Suprapubic skin (tissue), 4 donors: ENCODE data around the gene HEXD. TPM values are rescaled to one million over a fixed set of nuclear protein-coding genes. Genes with fewer than 3 reads are reported as not detected.

ENCODE experiments used
- DNase-seq, 2 donors: peaks; one replicate each; pipeline ENCODE4 v3.0.0-alpha.2; 2019; ENCODE audit warnings: low spot score in 2 of 2
- H3K27ac ChIP-seq: fragments of 200-600 bp; sonication (generic); one replicate; pipeline ENCODE4 v1.5.1; 2019
- H3K27me3 ChIP-seq: fragments of 200-600 bp; sonication (generic); one replicate; pipeline ENCODE4 v1.5.1; 2019
- H3K36me3 ChIP-seq: fragments of 200-600 bp; sonication (generic); one replicate; pipeline ENCODE4 v1.5.1; 2019
- H3K4me1 ChIP-seq: fragments of 200-600 bp; sonication (generic); one replicate; pipeline ENCODE4 v1.5.1; 2019
- H3K4me3 ChIP-seq: fragments of 200-600 bp; sonication (generic); one replicate; pipeline ENCODE4 v1.5.1; 2019; ENCODE audit warnings: mild to moderate bottlenecking
- H3K9me3 ChIP-seq: fragments of 200-600 bp; sonication (generic); one replicate; pipeline ENCODE4 v1.5.1; 2019
- CTCF ChIP-seq, 2 donors: fragments of 200-600 bp in 1 of 2; fragments of 450-650 bp in 1 of 2; sonication (generic) in 1 of 2; IDR thresholded peaks; one replicate each; pipeline ENCODE4 v1.5.1; 2016 to 2019; ENCODE audit warnings: antibody characterized with exemption in 2 of 2, mild to moderate bottlenecking in 1 of 2, moderate library complexity in 1 of 2
- EP300 ChIP-seq: sonication (generic); formaldehyde crosslinking; IDR thresholded peaks from one replicate; pipeline ENCODE4 v1.6.1; 2017; ENCODE audit warnings: antibody characterized with exemption
- POLR2A ChIP-seq, 2 donors: fragments of 450-650 bp; IDR thresholded peaks; one replicate each; pipeline ENCODE4 v1.6.1; 2017; ENCODE audit warnings: antibody characterized with exemption in 2 of 2, mild to moderate bottlenecking in 2 of 2, moderate library complexity in 2 of 2
- POLR2AphosphoS5 ChIP-seq, 3 donors: sonication (generic); formaldehyde crosslinking; IDR thresholded peaks; one replicate each; pipeline ENCODE4 v1.6.1; 2017; ENCODE audit warnings: antibody characterized with exemption in 3 of 3
- WGBS: methylation state at CpG from one replicate; pipeline ENCODE4 v1.1.5; 2018; 5-methylcytosine and 5-hydroxymethylcytosine counted together
- total RNA-seq, 4 donors: library from RNA; depleted of rRNA; stranded (reverse); fragments of >200 nt; gene quantifications; one replicate each; pipeline ENCODE4 v1.1.0, GENCODE V29; 2016

HEXD gene
- total RNA-seq, 4 donors from 2014 or later = 28.1 to 84.6 (median 33.4) TPM

DNA sequence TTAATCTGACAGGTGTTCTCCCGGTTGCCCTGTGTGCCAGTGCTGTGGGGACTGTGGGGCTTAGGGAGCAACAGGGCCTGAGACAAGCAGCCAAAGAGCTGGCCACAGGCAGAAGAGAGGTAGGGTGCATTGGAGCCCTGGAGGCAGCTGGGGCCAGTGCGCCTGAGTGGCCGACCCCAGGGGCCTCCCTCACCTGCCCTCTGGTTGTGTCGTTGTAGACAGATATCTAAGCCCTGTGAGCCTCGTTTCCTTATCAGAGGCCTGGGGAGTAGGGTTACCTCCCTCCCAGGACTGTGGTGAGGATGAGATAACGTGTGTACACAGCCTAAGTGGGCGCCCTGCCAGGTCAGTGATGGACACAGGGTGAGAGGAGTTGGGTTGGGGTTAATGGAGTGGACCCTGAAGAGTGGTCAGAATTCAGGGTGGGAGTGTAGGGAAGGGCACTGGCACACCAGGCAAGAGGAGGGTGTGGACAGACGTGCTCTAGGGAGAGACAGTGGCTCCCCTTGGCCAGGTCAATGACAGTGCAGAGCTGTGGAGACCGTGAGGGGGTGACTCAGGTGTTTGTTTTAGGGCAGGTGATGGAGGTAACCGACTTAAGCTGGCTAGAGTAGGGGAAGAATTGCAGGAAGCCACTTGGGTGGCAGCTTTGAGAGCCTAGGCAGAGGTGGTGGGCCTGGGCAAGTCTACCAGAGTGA is 43.8 kb downstream of the HEXD start:
- Histone ChIP-seq H3K4me3 (no peak overlapping the region), H3K9me3 (no peaks in the 10 kb centered on the region), H3K4me1 (peaks cover 28% of the 10 kb centered on the region), H3K36me3 (peaks cover 66% of the 10 kb centered on the region), H3K27ac (no peak overlapping the region), H3K27me3 (no peaks in the 10 kb centered on the region)
- DNase-seq = no peak
- 79% methylated on average over 10 of the region's 10 CpGs for WGBS
- no peak for TF ChIP-seq POLR2A (IDR thresholded peaks at IDR 0.05)
- no peak for TF ChIP-seq EP300
- TF ChIP-seq CTCF (IDR thresholded peaks at IDR 0.05) = no peak
- no peak for TF ChIP-seq POLR2AphosphoS5 (IDR thresholded peaks at IDR 0.05)

- H3K27ac ChIP-seq = no peak overlapping the region
- no peaks in the 10 kb centered on the region for H3K9me3 ChIP-seq
- TF ChIP-seq POLR2A (IDR thresholded peaks at IDR 0.05) = no peak
- no peak for TF ChIP-seq POLR2AphosphoS5 (IDR thresholded peaks at IDR 0.05)
- TF ChIP-seq EP300 = no peak
- no peak for TF ChIP-seq CTCF (IDR thresholded peaks at IDR 0.05)
- no peaks in the 10 kb centered on the region for H3K27me3 ChIP-seq
- DNase-seq = no peak
- H3K36me3 ChIP-seq = peaks cover 78% of the 10 kb centered on the region
- 77% methylated on average over 6 of the region's 6 CpGs for WGBS
- peaks cover 17% of the 10 kb centered on the region for H3K4me1 ChIP-seq
- no peak overlapping the region for H3K4me3 ChIP-seq
Observed at GRCh38 chr17:82463391-82463790, 45.2 kb downstream of the HEXD start.

DNA sequence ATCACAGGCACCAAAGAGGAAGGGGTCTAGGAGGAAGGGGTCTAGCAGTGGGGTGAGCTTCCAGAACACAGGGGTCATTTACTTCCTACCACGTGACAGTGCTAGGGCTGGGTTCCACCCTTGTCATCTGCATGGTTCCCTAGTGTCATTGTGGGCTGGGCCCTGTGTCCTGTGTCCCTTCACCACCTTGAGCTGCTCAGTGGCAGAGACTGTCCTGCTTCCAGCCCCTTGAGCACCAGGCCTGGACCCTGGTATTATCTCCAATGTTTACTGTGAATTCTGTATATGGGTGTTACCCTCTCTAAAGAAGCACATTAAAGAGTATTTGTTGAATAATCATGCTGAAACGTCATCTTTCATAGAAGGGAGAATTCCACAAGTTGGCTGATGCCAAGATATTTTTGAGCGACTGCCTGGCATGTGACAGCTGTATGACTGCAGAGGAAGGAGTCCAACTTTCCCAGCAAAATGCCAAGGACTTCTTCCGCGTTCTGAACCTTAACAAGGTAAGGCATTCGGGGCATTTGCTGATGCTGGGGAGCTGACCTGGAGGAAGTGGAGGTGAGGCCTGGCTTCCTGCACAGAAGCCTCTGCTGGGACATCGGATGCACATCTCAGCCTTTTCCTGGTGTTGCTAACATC is 45.9 kb downstream of the HEXD start:
- peaks cover 17% of the 10 kb centered on the region for H3K4me1 ChIP-seq
- no peak overlapping the region for H3K27ac ChIP-seq
- WGBS = 44% methylated on average over 7 of the region's 7 CpGs
- TF ChIP-seq POLR2A (IDR thresholded peaks at IDR 0.05) (no peak), CTCF (IDR thresholded peaks at IDR 0.05) (no peak), POLR2AphosphoS5 (IDR thresholded peaks at IDR 0.05) (no peak), EP300 (no peak)
- H3K27me3 ChIP-seq = no peaks in the 10 kb centered on the region
- H3K4me3 ChIP-seq = no peak overlapping the region
- no peak for DNase-seq
- H3K9me3 ChIP-seq = no peaks in the 10 kb centered on the region
- H3K36me3 ChIP-seq = peaks cover 85% of the 10 kb centered on the region

DNA sequence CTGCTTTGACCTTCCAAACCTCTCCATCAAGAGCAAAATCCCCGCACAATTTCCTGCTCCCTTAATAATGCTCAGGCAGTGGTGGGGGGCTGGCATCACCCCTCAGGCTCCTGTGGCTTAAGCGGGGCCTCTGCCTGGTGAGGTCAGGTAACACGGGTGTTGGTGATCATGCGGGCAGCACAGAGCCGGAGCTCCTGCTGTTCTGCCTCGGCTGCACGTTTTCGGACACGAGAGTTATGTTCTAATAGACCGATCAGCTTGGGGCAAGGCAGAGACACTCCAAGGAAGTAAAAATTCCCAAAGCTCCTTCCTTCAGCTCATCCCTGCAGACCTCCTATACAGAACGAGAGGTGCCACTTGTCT is 46.4 kb downstream of the HEXD start:
- H3K9me3 ChIP-seq = no peaks in the 10 kb centered on the region
- no peak for DNase-seq
- H3K27ac ChIP-seq = no peak overlapping the region
- 81% methylated on average over 11 of the region's 11 CpGs for WGBS
- TF ChIP-seq POLR2A (IDR thresholded peaks at IDR 0.05) = no peak
- no peak for TF ChIP-seq POLR2AphosphoS5 (IDR thresholded peaks at IDR 0.05)
- peaks cover 90% of the 10 kb centered on the region for H3K36me3 ChIP-seq
- peaks cover 12% of the 10 kb centered on the region for H3K4me1 ChIP-seq
- no peaks in the 10 kb centered on the region for H3K27me3 ChIP-seq
- no peak overlapping the region for H3K4me3 ChIP-seq

- TF ChIP-seq POLR2AphosphoS5 (IDR thresholded peaks at IDR 0.05) (no peak), CTCF (IDR thresholded peaks at IDR 0.05) (no peak), POLR2A (IDR thresholded peaks at IDR 0.05) (no peak), EP300 (no peak)
- no peak for DNase-seq
- Histone ChIP-seq H3K27ac (no peak overlapping the region), H3K36me3 (peaks cover 95% of the 10 kb centered on the region), H3K4me1 (peaks cover 7% of the 10 kb centered on the region), H3K4me3 (no peak overlapping the region), H3K27me3 (no peaks in the 10 kb centered on the region), H3K9me3 (no peaks in the 10 kb centered on the region)
- WGBS = 90% methylated on average over 7 of the region's 7 CpGs
Observed at GRCh38 chr17:82465023-82465603, 47.0 kb downstream of the HEXD start.
